ENCODE results near the gene PHF20. TPM values are rescaled to one million over a fixed set of nuclear protein-coding genes. Genes with fewer than 3 reads are reported as not detected.

Gene PHF20
- total and polyA plus RNA-seq, 2 of the 13 experiments (the other 11 are each of a cell fraction or from before 2014, with no cell fraction given) = 22.8 to 34.1 TPM

GRCh38 chr20:35953387-35954199 lies 181.8 kb downstream of the PHF20 start (continued):
- TF ChIP-seq MAZ (IDR thresholded peaks at IDR 0.05; ENCODE audit: borderline replicate concordance, low read depth, low read length) (no peak), MAZ (CRISPR knock-in tag; IDR thresholded peaks at IDR 0.05; ENCODE audit: low read depth) (no peak), KDM2A (CRISPR knock-in tag; IDR thresholded peaks at IDR 0.05; ENCODE audit: borderline replicate concordance, low read depth) (peak; percentile 20), NFIC (IDR thresholded peaks at IDR 0.05; ENCODE audit: low read length) (no peak), ZNF232 (CRISPR knock-in tag; IDR thresholded peaks at IDR 0.05; ENCODE audit: borderline replicate concordance) (peak; percentile 82), ZNF460 (CRISPR knock-in tag; IDR thresholded peaks at IDR 0.05; ENCODE audit: borderline replicate concordance) (no peak), ZMAT3 (CRISPR knock-in tag; conservative IDR thresholded peaks at IDR 0.05) (no peak), ELF4 (CRISPR knock-in tag; IDR thresholded peaks at IDR 0.05; ENCODE audit: borderline replicate concordance) (no peak), MAFG (CRISPR knock-in tag; IDR thresholded peaks at IDR 0.05) (peak; percentile 74), JARID2 (CRISPR knock-in tag; IDR thresholded peaks at IDR 0.05; ENCODE audit: insufficient replicate concordance) (peak; percentile 74), ZNF619 (CRISPR knock-in tag; IDR thresholded peaks at IDR 0.05) (no peak; the same call in 1 of the 2 replicates), ZNF737 (CRISPR knock-in tag; IDR thresholded peaks at IDR 0.05; ENCODE audit: borderline replicate concordance) (no peak), ZFP36L1 (CRISPR knock-in tag; IDR thresholded peaks at IDR 0.05) (no peak), PAWR (CRISPR knock-in tag; IDR thresholded peaks at IDR 0.05; ENCODE audit: borderline replicate concordance) (peak; percentile 88; the same call in 1 of the 2 replicates), FOXK2 (IDR thresholded peaks at IDR 0.05) (no peak)
- TF ChIP-seq, protein P1, sequence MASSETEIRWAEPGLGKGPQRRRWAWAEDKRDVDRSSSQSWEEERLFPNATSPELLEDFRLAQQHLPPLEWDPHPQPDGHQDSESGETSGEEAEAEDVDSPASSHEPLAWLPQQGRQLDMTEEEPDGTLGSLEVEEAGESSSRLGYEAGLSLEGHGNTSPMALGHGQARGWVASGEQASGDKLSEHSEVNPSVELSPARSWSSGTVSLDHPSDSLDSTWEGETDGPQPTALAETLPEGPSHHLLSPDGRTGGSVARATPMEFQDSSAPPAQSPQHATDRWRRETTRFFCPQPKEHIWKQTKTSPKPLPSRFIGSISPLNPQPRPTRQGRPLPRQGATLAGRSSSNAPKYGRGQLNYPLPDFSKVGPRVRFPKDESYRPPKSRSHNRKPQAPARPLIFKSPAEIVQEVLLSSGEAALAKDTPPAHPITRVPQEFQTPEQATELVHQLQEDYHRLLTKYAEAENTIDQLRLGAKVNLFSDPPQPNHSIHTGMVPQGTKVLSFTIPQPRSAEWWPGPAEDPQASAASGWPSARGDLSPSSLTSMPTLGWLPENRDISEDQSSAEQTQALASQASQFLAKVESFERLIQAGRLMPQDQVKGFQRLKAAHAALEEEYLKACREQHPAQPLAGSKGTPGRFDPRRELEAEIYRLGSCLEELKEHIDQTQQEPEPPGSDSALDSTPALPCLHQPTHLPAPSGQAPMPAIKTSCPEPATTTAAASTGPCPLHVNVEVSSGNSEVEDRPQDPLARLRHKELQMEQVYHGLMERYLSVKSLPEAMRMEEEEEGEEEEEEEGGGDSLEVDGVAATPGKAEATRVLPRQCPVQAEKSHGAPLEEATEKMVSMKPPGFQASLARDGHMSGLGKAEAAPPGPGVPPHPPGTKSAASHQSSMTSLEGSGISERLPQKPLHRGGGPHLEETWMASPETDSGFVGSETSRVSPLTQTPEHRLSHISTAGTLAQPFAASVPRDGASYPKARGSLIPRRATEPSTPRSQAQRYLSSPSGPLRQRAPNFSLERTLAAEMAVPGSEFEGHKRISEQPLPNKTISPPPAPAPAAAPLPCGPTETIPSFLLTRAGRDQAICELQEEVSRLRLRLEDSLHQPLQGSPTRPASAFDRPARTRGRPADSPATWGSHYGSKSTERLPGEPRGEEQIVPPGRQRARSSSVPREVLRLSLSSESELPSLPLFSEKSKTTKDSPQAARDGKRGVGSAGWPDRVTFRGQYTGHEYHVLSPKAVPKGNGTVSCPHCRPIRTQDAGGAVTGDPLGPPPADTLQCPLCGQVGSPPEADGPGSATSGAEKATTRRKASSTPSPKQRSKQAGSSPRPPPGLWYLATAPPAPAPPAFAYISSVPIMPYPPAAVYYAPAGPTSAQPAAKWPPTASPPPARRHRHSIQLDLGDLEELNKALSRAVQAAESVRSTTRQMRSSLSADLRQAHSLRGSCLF (CRISPR knock-in tag; IDR thresholded peaks at IDR 0.05; ENCODE audit: borderline replicate concordance) = no peak
- TF ChIP-seq, protein P2, sequence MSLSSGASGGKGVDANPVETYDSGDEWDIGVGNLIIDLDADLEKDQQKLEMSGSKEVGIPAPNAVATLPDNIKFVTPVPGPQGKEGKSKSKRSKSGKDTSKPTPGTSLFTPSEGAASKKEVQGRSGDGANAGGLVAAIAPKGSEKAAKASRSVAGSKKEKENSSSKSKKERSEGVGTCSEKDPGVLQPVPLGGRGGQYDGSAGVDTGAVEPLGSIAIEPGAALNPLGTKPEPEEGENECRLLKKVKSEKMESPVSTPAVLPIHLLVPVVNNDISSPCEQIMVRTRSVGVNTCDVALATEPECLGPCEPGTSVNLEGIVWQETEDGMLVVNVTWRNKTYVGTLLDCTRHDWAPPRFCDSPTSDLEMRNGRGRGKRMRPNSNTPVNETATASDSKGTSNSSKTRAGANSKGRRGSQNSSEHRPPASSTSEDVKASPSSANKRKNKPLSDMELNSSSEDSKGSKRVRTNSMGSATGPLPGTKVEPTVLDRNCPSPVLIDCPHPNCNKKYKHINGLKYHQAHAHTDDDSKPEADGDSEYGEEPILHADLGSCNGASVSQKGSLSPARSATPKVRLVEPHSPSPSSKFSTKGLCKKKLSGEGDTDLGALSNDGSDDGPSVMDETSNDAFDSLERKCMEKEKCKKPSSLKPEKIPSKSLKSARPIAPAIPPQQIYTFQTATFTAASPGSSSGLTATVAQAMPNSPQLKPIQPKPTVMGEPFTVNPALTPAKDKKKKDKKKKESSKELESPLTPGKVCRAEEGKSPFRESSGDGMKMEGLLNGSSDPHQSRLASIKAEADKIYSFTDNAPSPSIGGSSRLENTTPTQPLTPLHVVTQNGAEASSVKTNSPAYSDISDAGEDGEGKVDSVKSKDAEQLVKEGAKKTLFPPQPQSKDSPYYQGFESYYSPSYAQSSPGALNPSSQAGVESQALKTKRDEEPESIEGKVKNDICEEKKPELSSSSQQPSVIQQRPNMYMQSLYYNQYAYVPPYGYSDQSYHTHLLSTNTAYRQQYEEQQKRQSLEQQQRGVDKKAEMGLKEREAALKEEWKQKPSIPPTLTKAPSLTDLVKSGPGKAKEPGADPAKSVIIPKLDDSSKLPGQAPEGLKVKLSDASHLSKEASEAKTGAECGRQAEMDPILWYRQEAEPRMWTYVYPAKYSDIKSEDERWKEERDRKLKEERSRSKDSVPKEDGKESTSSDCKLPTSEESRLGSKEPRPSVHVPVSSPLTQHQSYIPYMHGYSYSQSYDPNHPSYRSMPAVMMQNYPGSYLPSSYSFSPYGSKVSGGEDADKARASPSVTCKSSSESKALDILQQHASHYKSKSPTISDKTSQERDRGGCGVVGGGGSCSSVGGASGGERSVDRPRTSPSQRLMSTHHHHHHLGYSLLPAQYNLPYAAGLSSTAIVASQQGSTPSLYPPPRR (CRISPR knock-in tag; IDR thresholded peaks at IDR 0.05; ENCODE audit: borderline replicate concordance) = 0 out of 2 replicates have a peak, but pooled peaks have one; percentile 12
- TF ChIP-seq, protein P3, sequence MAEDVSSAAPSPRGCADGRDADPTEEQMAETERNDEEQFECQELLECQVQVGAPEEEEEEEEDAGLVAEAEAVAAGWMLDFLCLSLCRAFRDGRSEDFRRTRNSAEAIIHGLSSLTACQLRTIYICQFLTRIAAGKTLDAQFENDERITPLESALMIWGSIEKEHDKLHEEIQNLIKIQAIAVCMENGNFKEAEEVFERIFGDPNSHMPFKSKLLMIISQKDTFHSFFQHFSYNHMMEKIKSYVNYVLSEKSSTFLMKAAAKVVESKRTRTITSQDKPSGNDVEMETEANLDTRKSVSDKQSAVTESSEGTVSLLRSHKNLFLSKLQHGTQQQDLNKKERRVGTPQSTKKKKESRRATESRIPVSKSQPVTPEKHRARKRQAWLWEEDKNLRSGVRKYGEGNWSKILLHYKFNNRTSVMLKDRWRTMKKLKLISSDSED (CRISPR knock-in tag; IDR thresholded peaks at IDR 0.05) = no peak
